ENCODE results near the gene GRM5.
"Not testable (repeated sequence)": the region's sequence is repeated elsewhere in the genome, so short reads cannot be mapped to it uniquely, and the experiment has no call there.

GRM5 gene

GRCh38 chr11:88489030-88489429 is 576.8 kb downstream of the GRM5 start:
- Histone ChIP-seq H3K9me3 (ENCODE audit: control insufficient read depth, insufficient read depth, low read depth, low read length) (no peaks in the 10 kb centered on the region), H3K27me3 (ENCODE audit: control insufficient read depth, insufficient read depth, low read length) (no peaks in the 10 kb centered on the region), H3K4me1 (ENCODE audit: control insufficient read depth, insufficient read depth, low read length) (no peaks in the 10 kb centered on the region), H3K4me3 (ENCODE audit: low read depth, low read length) (no peak overlapping the region), H3K27ac (ENCODE audit: low read depth, low read length) (no peak overlapping the region), H3K9ac (ENCODE audit: low read length) (no peak overlapping the region), H3K36me3 (ENCODE audit: control insufficient read depth, insufficient read depth, low read length) (no peaks in the 10 kb centered on the region)

- no peak overlapping the region for H3K27ac ChIP-seq (ENCODE audit: low read depth, low read length)
- no peaks in the 10 kb centered on the region for H3K9me3 ChIP-seq (ENCODE audit: control insufficient read depth, insufficient read depth, low read depth, low read length)
- H3K4me1 ChIP-seq (ENCODE audit: control insufficient read depth, insufficient read depth, low read length), result no peaks in the 10 kb centered on the region
- no peak overlapping the region for H3K4me3 ChIP-seq (ENCODE audit: low read depth, low read length)
- no peaks in the 10 kb centered on the region for H3K36me3 ChIP-seq (ENCODE audit: control insufficient read depth, insufficient read depth, low read length)
- H3K27me3 ChIP-seq (ENCODE audit: control insufficient read depth, insufficient read depth, low read length), result no peaks in the 10 kb centered on the region
- no peak overlapping the region for H3K9ac ChIP-seq (ENCODE audit: low read length)
These were observed 578.1 kb downstream of the GRM5 start for GRCh38 chr11:88487646-88488045.

- Histone ChIP-seq H3K36me3 (ENCODE audit: control insufficient read depth, insufficient read depth, low read length) (no peaks in the 10 kb centered on the region), H3K4me1 (ENCODE audit: control insufficient read depth, insufficient read depth, low read length) (no peaks in the 10 kb centered on the region), H3K9ac (ENCODE audit: low read length) (no peak overlapping the region), H3K9me3 (ENCODE audit: control insufficient read depth, insufficient read depth, low read depth, low read length) (no peaks in the 10 kb centered on the region), H3K27ac (ENCODE audit: low read depth, low read length) (no peak overlapping the region), H3K27me3 (ENCODE audit: control insufficient read depth, insufficient read depth, low read length) (no peaks in the 10 kb centered on the region), H3K4me3 (ENCODE audit: low read depth, low read length) (no peak overlapping the region)
These were observed 580.7 kb downstream of the GRM5 start for GRCh38 chr11:88484873-88485621.

GRCh38 chr11:88482871-88483301 is 582.9 kb downstream of the GRM5 start:
- Histone ChIP-seq H3K4me3 (ENCODE audit: low read depth, low read length) (no peak overlapping the region), H3K9ac (ENCODE audit: low read length) (no peak overlapping the region), H3K27me3 (ENCODE audit: control insufficient read depth, insufficient read depth, low read length) (no peaks in the 10 kb centered on the region), H3K4me1 (ENCODE audit: control insufficient read depth, insufficient read depth, low read length) (no peaks in the 10 kb centered on the region), H3K27ac (ENCODE audit: low read depth, low read length) (no peak overlapping the region), H3K36me3 (ENCODE audit: control insufficient read depth, insufficient read depth, low read length) (no peaks in the 10 kb centered on the region), H3K9me3 (ENCODE audit: control insufficient read depth, insufficient read depth, low read depth, low read length) (no peaks in the 10 kb centered on the region)

- no peaks in the 10 kb centered on the region for H3K27me3 ChIP-seq (ENCODE audit: control insufficient read depth, insufficient read depth, low read length)
- H3K27ac ChIP-seq (ENCODE audit: low read depth, low read length), result no peak overlapping the region
- no peaks in the 10 kb centered on the region for H3K36me3 ChIP-seq (ENCODE audit: control insufficient read depth, insufficient read depth, low read length)
- H3K9me3 ChIP-seq (ENCODE audit: control insufficient read depth, insufficient read depth, low read depth, low read length), result no peaks in the 10 kb centered on the region
- H3K4me1 ChIP-seq (ENCODE audit: control insufficient read depth, insufficient read depth, low read length), result no peaks in the 10 kb centered on the region
- H3K4me3 ChIP-seq (ENCODE audit: low read depth, low read length), result no peak overlapping the region
- H3K9ac ChIP-seq (ENCODE audit: low read length), result no peak overlapping the region
These were observed 585.6 kb downstream of the GRM5 start for GRCh38 chr11:88480223-88480622.

GRCh38 chr11:88478136-88478815 is 587.5 kb downstream of the GRM5 start:
- no peak overlapping the region for H3K27ac ChIP-seq (ENCODE audit: low read depth, low read length)
- no peaks in the 10 kb centered on the region for H3K9me3 ChIP-seq (ENCODE audit: control insufficient read depth, insufficient read depth, low read depth, low read length)
- H3K4me3 ChIP-seq (ENCODE audit: low read depth, low read length), result no peak overlapping the region
- H3K27me3 ChIP-seq (ENCODE audit: control insufficient read depth, insufficient read depth, low read length), result no peaks in the 10 kb centered on the region
- no peaks in the 10 kb centered on the region for H3K4me1 ChIP-seq (ENCODE audit: control insufficient read depth, insufficient read depth, low read length)
- H3K36me3 ChIP-seq (ENCODE audit: control insufficient read depth, insufficient read depth, low read length), result no peaks in the 10 kb centered on the region
- H3K9ac ChIP-seq (ENCODE audit: low read length), result no peak overlapping the region

- Histone ChIP-seq H3K4me1 (ENCODE audit: control insufficient read depth, insufficient read depth, low read length) (no peaks in the 10 kb centered on the region), H3K36me3 (ENCODE audit: control insufficient read depth, insufficient read depth, low read length) (no peaks in the 10 kb centered on the region), H3K9me3 (ENCODE audit: control insufficient read depth, insufficient read depth, low read depth, low read length) (no peaks in the 10 kb centered on the region), H3K27me3 (ENCODE audit: control insufficient read depth, insufficient read depth, low read length) (no peaks in the 10 kb centered on the region), H3K9ac (ENCODE audit: low read length) (no peak overlapping the region), H3K27ac (ENCODE audit: low read depth, low read length) (no peak overlapping the region), H3K4me3 (ENCODE audit: low read depth, low read length) (no peak overlapping the region)
These were observed 589.8 kb downstream of the GRM5 start for GRCh38 chr11:88475991-88476418.

GRCh38 chr11:88474655-88475054 is 591.1 kb downstream of the GRM5 start:
- H3K36me3 ChIP-seq (ENCODE audit: control insufficient read depth, insufficient read depth, low read length), result no peaks in the 10 kb centered on the region

GRCh38 chr11:88469561-88470225 is 596.1 kb downstream of the GRM5 start:
- Histone ChIP-seq H3K27ac (ENCODE audit: low read depth, low read length) (no peak overlapping the region), H3K9ac (ENCODE audit: low read length) (no peak overlapping the region), H3K36me3 (ENCODE audit: control insufficient read depth, insufficient read depth, low read length) (no peaks in the 10 kb centered on the region), H3K27me3 (ENCODE audit: control insufficient read depth, insufficient read depth, low read length) (no peaks in the 10 kb centered on the region), H3K4me3 (ENCODE audit: low read depth, low read length) (no peak overlapping the region), H3K4me1 (ENCODE audit: control insufficient read depth, insufficient read depth, low read length) (no peaks in the 10 kb centered on the region), H3K9me3 (ENCODE audit: control insufficient read depth, insufficient read depth, low read depth, low read length) (no peaks in the 10 kb centered on the region)

More at GRCh38 chr11:88474655-88475054, 591.1 kb downstream of the GRM5 start:
- H3K27me3 ChIP-seq (ENCODE audit: control insufficient read depth, insufficient read depth, low read length), result no peaks in the 10 kb centered on the region
- H3K4me1 ChIP-seq (ENCODE audit: control insufficient read depth, insufficient read depth, low read length), result no peaks in the 10 kb centered on the region
- no peak overlapping the region for H3K4me3 ChIP-seq (ENCODE audit: low read depth, low read length)
- H3K9me3 ChIP-seq (ENCODE audit: control insufficient read depth, insufficient read depth, low read depth, low read length), result no peaks in the 10 kb centered on the region
- H3K27ac ChIP-seq (ENCODE audit: low read depth, low read length), result no peak overlapping the region
- H3K9ac ChIP-seq (ENCODE audit: low read length), result no peak overlapping the region

GRCh38 chr11:88464528-88464927 is 601.3 kb downstream of the GRM5 start:
- Histone ChIP-seq H3K4me1 (ENCODE audit: control insufficient read depth, insufficient read depth, low read length) (no peaks in the 10 kb centered on the region), H3K4me3 (ENCODE audit: low read depth, low read length) (no peak overlapping the region), H3K9ac (ENCODE audit: low read length) (no peak overlapping the region)

GRCh38 chr11:88463301-88463700 is 602.5 kb downstream of the GRM5 start:
- peaks cover 16% of the 10 kb centered on the region for H3K9me3 ChIP-seq (ENCODE audit: control insufficient read depth, insufficient read depth, low read depth, low read length)
- not testable (repeated sequence) for H3K27ac ChIP-seq (ENCODE audit: low read depth, low read length); H3K4me1 ChIP-seq (ENCODE audit: control insufficient read depth, insufficient read depth, low read length); H3K9ac ChIP-seq (ENCODE audit: low read length); H3K4me3 ChIP-seq (ENCODE audit: low read depth, low read length); H3K27me3 ChIP-seq (ENCODE audit: control insufficient read depth, insufficient read depth, low read length); H3K36me3 ChIP-seq (ENCODE audit: control insufficient read depth, insufficient read depth, low read length)

More at GRCh38 chr11:88464528-88464927, 601.3 kb downstream of the GRM5 start:
- H3K27me3 ChIP-seq (ENCODE audit: control insufficient read depth, insufficient read depth, low read length), result no peaks in the 10 kb centered on the region
- H3K9me3 ChIP-seq (ENCODE audit: control insufficient read depth, insufficient read depth, low read depth, low read length), result peaks cover 16% of the 10 kb centered on the region
- H3K36me3 ChIP-seq (ENCODE audit: control insufficient read depth, insufficient read depth, low read length), result no peaks in the 10 kb centered on the region
- H3K27ac ChIP-seq (ENCODE audit: low read depth, low read length), result no peak overlapping the region
